Measurements from ENCODE around the gene TOR1A.
A peak's percentile ranks its signal among the peaks of the same experiment; 100 is the strongest.

TOR1A gene

GRCh38 chr9:129835128-129835859 is 11.4 kb upstream of the TOR1A start, which contains the start of the genes C9orf78 and USP20:
Gene C9orf78 (minus strand): TSS chr9:129835275. CDS start chr9:129835221, 54 bp downstream.
Gene USP20 (plus strand): TSS chr9:129835458. CDS start chr9:129852556, 17,098 bp downstream.
- CTCF ChIA-PET = interaction anchor here (1.4 to 1.6 kb wide), 2 partner anchors 43 to 50 kb away, joined by 4 read pairs; no protein-coding TSS in a partner anchor
- DNase-seq = peak; percentile 94 to 97 (median 97)
- Histone ChIP-seq H3K27me3 (replicated peaks in 2 of 5; ENCODE audit: control insufficient read depth in 4 of 5, insufficient read depth in 5 of 5, low read length in 4 of 5) (no peaks in the 10 kb centered on the region), H3K27ac (ENCODE audit: insufficient read depth in 1 of 2, low read depth in 1 of 2, low read length in 2 of 2, poor library complexity in 1 of 2, severe bottlenecking in 2 of 2) (peak within 1 kb of the TSS; percentile 77 to 91), H3K9me3 (ENCODE audit: control extremely low read depth in 1 of 5, control insufficient read depth in 4 of 5, insufficient read depth in 2 of 5, low read depth in 1 of 5, low read length in 4 of 5) (no peaks in the 10 kb centered on the region), H3K36me3 (ENCODE audit: control insufficient read depth in 4 of 4, insufficient read depth in 4 of 4, low read length in 3 of 4) (peaks cover 7 to 44% (median 27%) of the 10 kb centered on the region in 4 experiments), H3K4me3 (ENCODE audit: control insufficient read depth in 1 of 7, extremely low read depth in 1 of 7, insufficient read depth in 4 of 7, low read depth in 2 of 7, low read length in 6 of 7) (peak within 1 kb of the TSS; percentile 74 to 100 (median 92)), H3K4me1 (ENCODE audit: control extremely low read depth in 1 of 4, control insufficient read depth in 4 of 4, insufficient read depth in 4 of 4, low read length in 3 of 4) (peaks cover 6 to 54% (median 44%) of the 10 kb centered on the region in 4 experiments)
- POLR2A ChIA-PET = interaction anchor here (0.6 to 2.3 kb wide), 7 partner anchors 11 to 839 kb away, joined by 3 to 10 read pairs (median 4); partner anchors contain the start of genes FNBP1 and TOR1A
- 0% methylated on average over 49 of the region's 81 CpGs for WGBS (ENCODE audit: insufficient coverage)

- Histone ChIP-seq H3K4me3 (ENCODE audit: control insufficient read depth in 1 of 7, extremely low read depth in 1 of 7, insufficient read depth in 4 of 7, low read depth in 2 of 7, low read length in 6 of 7) (peak overlapping the region; percentile 74 to 100 (median 92)), H3K9me3 (ENCODE audit: control extremely low read depth in 1 of 5, control insufficient read depth in 4 of 5, insufficient read depth in 2 of 5, low read depth in 1 of 5, low read length in 4 of 5) (no peaks in the 10 kb centered on the region), H3K36me3 (ENCODE audit: control insufficient read depth in 4 of 4, insufficient read depth in 4 of 4, low read length in 3 of 4) (peaks cover 7 to 46% (median 34%) of the 10 kb centered on the region in 4 experiments), H3K27me3 (replicated peaks in 2 of 5; ENCODE audit: control insufficient read depth in 4 of 5, insufficient read depth in 5 of 5, low read length in 4 of 5) (no peaks in the 10 kb centered on the region), H3K4me1 (ENCODE audit: control extremely low read depth in 1 of 4, control insufficient read depth in 4 of 4, insufficient read depth in 4 of 4, low read length in 3 of 4) (peaks cover 6 to 49% (median 38%) of the 10 kb centered on the region in 4 experiments), H3K27ac (ENCODE audit: insufficient read depth in 1 of 2, low read depth in 1 of 2, low read length in 2 of 2, poor library complexity in 1 of 2, severe bottlenecking in 2 of 2) (peak overlapping the region; percentile 77 to 91)
- peak in 2 of 3 donors; percentile 33 to 41 for DNase-seq
- WGBS (ENCODE audit: insufficient coverage) = 1% methylated on average over 31 of the region's 32 CpGs
- CTCF ChIA-PET = interaction anchor here (0.8 to 1.6 kb wide), 2 partner anchors 11 to 44 kb away, joined by 4 to 5 read pairs; partner anchors contain the start of gene TOR1A
- POLR2A ChIA-PET = interaction anchor here (0.6 to 2.3 kb wide), 5 partner anchors 11 to 838 kb away, joined by 3 to 10 read pairs (median 3); partner anchors contain the start of genes FNBP1 and TOR1A
These were observed 10.7 kb upstream of the TOR1A start for GRCh38 chr9:129834489-129835127.

GRCh38 chr9:129832982-129833381 is 9.0 kb upstream of the TOR1A start:
- H3K4me1 ChIP-seq (ENCODE audit: control extremely low read depth in 1 of 4, control insufficient read depth in 4 of 4, insufficient read depth in 4 of 4, low read length in 3 of 4) = peaks cover 6 to 34% (median 26%) of the 10 kb centered on the region in 4 experiments
- peaks cover 4 to 60% (median 46%) of the 10 kb centered on the region in 4 experiments for H3K36me3 ChIP-seq (ENCODE audit: control insufficient read depth in 4 of 4, insufficient read depth in 4 of 4, low read length in 3 of 4)
- no peak overlapping the region for H3K27ac ChIP-seq (ENCODE audit: insufficient read depth in 1 of 2, low read depth in 1 of 2, low read length in 2 of 2, poor library complexity in 1 of 2, severe bottlenecking in 2 of 2)
- no peak for DNase-seq
- WGBS (ENCODE audit: insufficient coverage) = 80% methylated on average over 1 of the region's 1 CpG
- POLR2A ChIA-PET = no interaction called here
- H3K4me3 ChIP-seq (ENCODE audit: control insufficient read depth in 1 of 7, extremely low read depth in 1 of 7, insufficient read depth in 4 of 7, low read depth in 2 of 7, low read length in 6 of 7) = no peak overlapping the region
- CTCF ChIA-PET = interaction anchor here (0.7 kb wide), 1 partner anchor 24 kb away, joined by 3 read pairs; no protein-coding TSS in a partner anchor
- no peaks in the 10 kb centered on the region for H3K27me3 ChIP-seq (replicated peaks in 2 of 5; ENCODE audit: control insufficient read depth in 4 of 5, insufficient read depth in 5 of 5, low read length in 4 of 5)
- no peaks in the 10 kb centered on the region for H3K9me3 ChIP-seq (ENCODE audit: control extremely low read depth in 1 of 5, control insufficient read depth in 4 of 5, insufficient read depth in 2 of 5, low read depth in 1 of 5, low read length in 4 of 5)

GRCh38 chr9:129828969-129829368 is 5.0 kb upstream of the TOR1A start:
- ChIA-PET CTCF (interaction anchor here (1.2 to 1.4 kb wide), 2 partner anchors 10 to 12 kb away, joined by 3 read pairs; no protein-coding TSS in a partner anchor), POLR2A (no interaction called here)
- Histone ChIP-seq H3K4me1 (ENCODE audit: control extremely low read depth in 1 of 4, control insufficient read depth in 4 of 4, insufficient read depth in 4 of 4, low read length in 3 of 4) (peaks cover 1 to 8% (median 3%) of the 10 kb centered on the region in 4 experiments), H3K27me3 (replicated peaks in 2 of 5; ENCODE audit: control insufficient read depth in 4 of 5, insufficient read depth in 5 of 5, low read length in 4 of 5) (no peaks in the 10 kb centered on the region), H3K27ac (ENCODE audit: insufficient read depth in 1 of 2, low read depth in 1 of 2, low read length in 2 of 2, poor library complexity in 1 of 2, severe bottlenecking in 2 of 2) (no peak overlapping the region), H3K9me3 (ENCODE audit: control extremely low read depth in 1 of 5, control insufficient read depth in 4 of 5, insufficient read depth in 2 of 5, low read depth in 1 of 5, low read length in 4 of 5) (no peaks in the 10 kb centered on the region), H3K36me3 (ENCODE audit: control insufficient read depth in 4 of 4, insufficient read depth in 4 of 4, low read length in 3 of 4) (peaks cover 7 to 62% (median 42%) of the 10 kb centered on the region in 4 experiments), H3K4me3 (ENCODE audit: control insufficient read depth in 1 of 7, extremely low read depth in 1 of 7, insufficient read depth in 4 of 7, low read depth in 2 of 7, low read length in 6 of 7) (no peak overlapping the region)
- 95% methylated on average over 10 of the region's 10 CpGs for WGBS (ENCODE audit: insufficient coverage)
- DNase-seq = no peak

- Histone ChIP-seq H3K36me3 (ENCODE audit: control insufficient read depth in 4 of 4, insufficient read depth in 4 of 4, low read length in 3 of 4) (peaks cover 7 to 57% (median 36%) of the 10 kb centered on the region in 4 experiments), H3K27ac (ENCODE audit: insufficient read depth in 1 of 2, low read depth in 1 of 2, low read length in 2 of 2, poor library complexity in 1 of 2, severe bottlenecking in 2 of 2) (no peak overlapping the region), H3K4me3 (ENCODE audit: control insufficient read depth in 1 of 7, extremely low read depth in 1 of 7, insufficient read depth in 4 of 7, low read depth in 2 of 7, low read length in 6 of 7) (no peak overlapping the region), H3K4me1 (ENCODE audit: control extremely low read depth in 1 of 4, control insufficient read depth in 4 of 4, insufficient read depth in 4 of 4, low read length in 3 of 4) (peaks cover 0 to 6% (median 3%) of the 10 kb centered on the region in 4 experiments), H3K27me3 (replicated peaks in 2 of 5; ENCODE audit: control insufficient read depth in 4 of 5, insufficient read depth in 5 of 5, low read length in 4 of 5) (no peaks in the 10 kb centered on the region), H3K9me3 (ENCODE audit: control extremely low read depth in 1 of 5, control insufficient read depth in 4 of 5, insufficient read depth in 2 of 5, low read depth in 1 of 5, low read length in 4 of 5) (no peaks in the 10 kb centered on the region)
- ChIA-PET CTCF (interaction anchor here (1.2 kb wide), 1 partner anchor 13 kb away, joined by 3 read pairs; no protein-coding TSS in a partner anchor), POLR2A (no interaction called here)
- peak in 2 of 3 donors; percentile 45 to 55 for DNase-seq
- WGBS (ENCODE audit: insufficient coverage) = 70% methylated on average over 4 of the region's 9 CpGs
These were observed 4.1 kb upstream of the TOR1A start for GRCh38 chr9:129828051-129828450.

GRCh38 chr9:129826759-129827158 is 2.8 kb upstream of the TOR1A start:
- CTCF ChIA-PET = interaction anchor here (1.4 kb wide), 1 partner anchor 58 kb away, joined by 3 read pairs; no protein-coding TSS in a partner anchor

More at GRCh38 chr9:129826759-129827158, 2.8 kb upstream of the TOR1A start:
- 33% methylated on average over 1 of the region's 1 CpG for WGBS (ENCODE audit: insufficient coverage)
- no peak for DNase-seq
- no peaks in the 10 kb centered on the region for H3K9me3 ChIP-seq (ENCODE audit: control extremely low read depth in 1 of 5, control insufficient read depth in 4 of 5, insufficient read depth in 2 of 5, low read depth in 1 of 5, low read length in 4 of 5)
- H3K27ac ChIP-seq (ENCODE audit: insufficient read depth in 1 of 2, low read depth in 1 of 2, low read length in 2 of 2, poor library complexity in 1 of 2, severe bottlenecking in 2 of 2) = no peak overlapping the region
- peaks cover 0 to 13% (median 11%) of the 10 kb centered on the region in 4 experiments for H3K4me1 ChIP-seq (ENCODE audit: control extremely low read depth in 1 of 4, control insufficient read depth in 4 of 4, insufficient read depth in 4 of 4, low read length in 3 of 4)
- POLR2A ChIA-PET = interaction anchor here (0.6 kb wide), 1 partner anchor 722 kb away, joined by 3 read pairs; no protein-coding TSS in a partner anchor
- peaks cover 3 to 53% (median 40%) of the 10 kb centered on the region in 4 experiments for H3K36me3 ChIP-seq (ENCODE audit: control insufficient read depth in 4 of 4, insufficient read depth in 4 of 4, low read length in 3 of 4)
- no peaks in the 10 kb centered on the region for H3K27me3 ChIP-seq (replicated peaks in 2 of 5; ENCODE audit: control insufficient read depth in 4 of 5, insufficient read depth in 5 of 5, low read length in 4 of 5)
- no peak overlapping the region for H3K4me3 ChIP-seq (ENCODE audit: control insufficient read depth in 1 of 7, extremely low read depth in 1 of 7, insufficient read depth in 4 of 7, low read depth in 2 of 7, low read length in 6 of 7)
